Activated T-helper 1 cell treated with anti-CD3 and anti-CD28 coated beads, Interleukin-12 subunit alpha, Interleukin-12 subunit beta, Interleukin-2, Interleukin-4 antibody, amounts not matched to agents 30 ng/mL and 10 ng/mL and 1 ng/mL, durations not matched to agents 14 hours and 24 hours and 36 hours (primary cell): Measurements from ENCODE around the gene GPR137B. TPM values are rescaled to one million over a fixed set of nuclear protein-coding genes. Genes with fewer than 3 reads are reported as not detected.

Experiments used
- DNase-seq: peaks from one replicate; pipeline ENCODE4 v3.0.0; 2021; ENCODE audit warnings: low spot score
- H3K27ac Mint-ChIP-seq: one replicate; pipeline ENCODE4 v1.8.0; 2021; ENCODE audit warnings: mild to moderate bottlenecking, mixed read lengths
- H3K27me3 Mint-ChIP-seq: one replicate; pipeline ENCODE4 v1.8.0; 2022; ENCODE audit warnings: mild to moderate bottlenecking, moderate library complexity, mixed read lengths; ENCODE audit not compliant: insufficient read depth
- H3K36me3 Mint-ChIP-seq: one replicate; pipeline ENCODE4 v1.8.0; 2021; ENCODE audit warnings: low read depth, mixed read lengths
- H3K4me1 Mint-ChIP-seq: one replicate; pipeline ENCODE4 v1.8.0; 2021; ENCODE audit warnings: low read depth, mixed read lengths
- H3K4me3 Mint-ChIP-seq: one replicate; pipeline ENCODE4 v1.8.0; 2021; ENCODE audit warnings: mild to moderate bottlenecking, moderate library complexity, mixed read lengths
- H3K9me3 Mint-ChIP-seq: one replicate; pipeline ENCODE4 v1.8.0; 2021; ENCODE audit warnings: mixed read lengths
- intact Hi-C: fragments of 100-400 bp; cut with micrococcal nuclease; formaldehyde crosslinking; loops from one replicate; pipeline ENCODE4 v1.15.1; 2024
- total RNA-seq: library from RNA; stranded (reverse); gene quantifications from 2 replicates; pipeline ENCODE4 v1.2.3, GENCODE V29; 2022

The GPR137B gene
- total RNA-seq, 1 donor from 2014 or later = 9.2 TPM

DNA sequence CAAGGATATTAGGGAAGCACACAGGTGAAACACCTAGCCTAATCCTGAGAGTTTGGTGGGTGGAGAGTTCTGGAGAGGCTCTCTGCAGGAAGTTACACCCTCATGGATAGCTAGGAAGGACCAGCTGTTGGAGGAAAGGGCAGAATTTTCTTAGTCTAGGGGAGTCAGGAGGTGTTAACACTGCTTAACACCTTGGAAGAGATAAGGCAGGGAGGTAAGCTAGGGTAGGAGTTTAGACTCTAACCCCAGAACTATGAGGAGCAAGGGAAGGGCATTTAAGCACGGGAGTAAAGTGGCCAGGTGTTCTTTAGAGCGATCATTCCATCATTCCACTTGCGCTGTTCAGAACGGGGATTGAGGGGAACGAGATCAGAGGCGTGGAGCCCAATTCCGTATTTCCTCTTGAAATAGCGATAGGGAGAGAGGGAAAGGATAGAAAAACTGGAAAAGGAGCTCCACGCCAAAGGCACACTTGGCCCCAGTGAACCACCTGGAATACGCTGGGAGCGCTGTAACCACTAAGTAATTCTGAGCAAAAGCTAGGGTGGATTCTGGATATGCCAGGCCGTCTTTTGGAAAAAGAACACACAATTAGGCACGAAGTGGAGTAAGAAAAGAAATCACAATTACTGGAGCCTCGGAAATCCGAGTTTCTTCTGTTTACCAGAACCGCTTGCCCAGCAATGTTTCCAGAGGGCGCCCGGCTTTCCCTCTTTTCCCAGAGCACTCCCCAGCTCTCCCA, 1.5 kb upstream of the GPR137B start:
- peaks cover 25% of the 10 kb centered on the region for H3K4me1 Mint-ChIP-seq
- no peak for DNase-seq
- H3K36me3 Mint-ChIP-seq = peaks cover 4% of the 10 kb centered on the region
- peak overlapping the region; percentile 89 for H3K4me3 Mint-ChIP-seq
- no peak overlapping the region for H3K27ac Mint-ChIP-seq
- H3K27me3 Mint-ChIP-seq = peaks cover 51% of the 10 kb centered on the region
- intact Hi-C loops = loop anchor here (5.0 kb wide), 1 partner anchor 71 kb away; no protein-coding TSS in a partner anchor
- no peaks in the 10 kb centered on the region for H3K9me3 Mint-ChIP-seq

DNA sequence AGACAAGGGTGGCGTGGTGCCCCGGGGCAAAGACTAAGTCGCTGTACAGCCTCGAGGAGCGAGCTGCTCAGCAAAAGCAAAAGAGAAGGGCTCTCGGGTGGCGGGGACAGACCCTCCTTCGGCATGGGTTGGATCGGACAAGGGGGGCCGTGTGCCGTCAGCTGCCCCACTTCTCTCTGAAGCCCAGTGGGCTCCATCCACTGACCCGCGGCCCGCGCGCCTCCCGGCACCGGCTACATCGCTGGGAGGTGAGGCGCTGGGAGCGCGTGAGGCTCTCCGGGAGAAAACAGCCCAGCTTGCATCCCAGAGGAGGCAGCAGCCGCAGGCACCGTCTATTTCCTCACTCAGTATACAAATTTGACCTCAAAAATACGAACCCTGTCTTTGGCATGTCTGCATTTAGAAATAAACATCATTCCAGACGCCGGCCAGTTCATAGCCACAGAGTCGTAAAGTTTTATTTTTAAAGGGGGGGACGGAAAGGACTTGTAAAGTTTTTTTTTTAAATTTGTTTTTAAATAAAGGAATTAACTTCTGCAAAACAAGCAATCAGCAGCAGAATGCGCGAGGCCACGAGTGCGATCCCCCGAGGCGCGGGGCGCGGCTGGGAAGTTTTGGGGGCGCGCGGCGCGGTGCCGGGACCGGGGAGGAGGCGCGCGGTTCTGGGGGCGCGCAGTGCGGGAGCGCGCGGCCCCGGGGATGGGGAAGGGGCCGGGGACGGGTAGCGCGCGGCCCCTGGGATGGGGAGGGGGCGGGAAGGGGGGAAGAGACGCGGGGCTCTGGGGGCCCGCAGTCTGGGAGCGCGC, 689 bp upstream of the GPR137B start:
- Mint-ChIP-seq H3K4me1 (peaks cover 25% of the 10 kb centered on the region), H3K36me3 (peaks cover 4% of the 10 kb centered on the region), H3K4me3 (peak overlapping the region; percentile 89), H3K27ac (peak overlapping the region; percentile 72), H3K9me3 (no peaks in the 10 kb centered on the region), H3K27me3 (peaks cover 47% of the 10 kb centered on the region)
- DNase-seq = no peak
- intact Hi-C loops = loop anchor here (1.0 to 5.0 kb wide), 7 partner anchors 33 to 1769 kb away; partner anchors contain the start of genes COA6, EDARADD and LGALS8

DNA sequence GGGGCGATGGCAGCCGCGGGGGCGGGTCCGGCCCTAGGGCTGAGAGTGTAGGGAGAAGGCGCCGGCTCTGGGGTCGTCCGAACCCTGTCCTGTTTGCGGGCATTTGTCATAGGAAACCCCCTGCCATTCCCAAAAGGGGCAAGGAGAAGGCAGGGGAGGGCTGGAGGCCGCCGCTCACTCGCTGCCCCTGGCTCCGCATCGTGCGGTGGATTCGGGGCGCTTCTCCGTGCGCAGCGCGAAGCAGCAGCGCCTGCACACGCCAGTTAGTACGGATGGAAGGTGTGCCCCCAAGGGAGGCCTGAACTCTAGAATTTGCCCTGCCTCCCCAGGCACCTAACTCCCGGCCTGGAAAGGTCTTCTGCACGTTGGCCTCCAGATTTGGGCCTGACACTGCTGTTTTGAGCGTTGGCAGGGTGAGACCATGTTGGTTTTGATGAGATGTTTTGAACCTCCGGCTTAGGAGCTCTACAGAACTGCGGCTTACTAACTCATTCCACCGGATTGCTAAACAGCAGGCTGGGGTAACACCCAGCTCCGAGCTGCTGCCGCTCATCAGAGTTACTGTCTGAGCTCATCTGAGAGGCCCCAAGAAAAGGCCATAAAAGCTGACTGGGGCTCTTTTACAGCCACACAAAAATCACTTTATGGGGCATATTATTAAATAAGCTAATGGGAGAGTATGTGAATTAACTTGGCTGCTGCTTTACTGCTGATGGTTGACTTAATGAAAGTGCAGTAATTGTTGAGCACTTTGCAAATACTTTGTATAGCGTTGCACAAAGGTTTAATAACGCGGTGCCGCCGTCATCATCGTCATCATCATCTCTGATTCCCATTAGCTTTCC, 987 bp downstream of the GPR137B start:
- Mint-ChIP-seq H3K36me3 (peaks cover 4% of the 10 kb centered on the region), H3K27me3 (peaks cover 39% of the 10 kb centered on the region), H3K9me3 (no peaks in the 10 kb centered on the region), H3K4me1 (peaks cover 25% of the 10 kb centered on the region), H3K4me3 (peak overlapping the region; percentile 91), H3K27ac (peak overlapping the region; percentile 72)
- intact Hi-C loops = loop anchor here (1.0 to 5.0 kb wide), 5 partner anchors 21 to 1771 kb away; partner anchors contain the start of genes COA6 and LGALS8
- no peak for DNase-seq

- Mint-ChIP-seq H3K27me3 (peaks cover 32% of the 10 kb centered on the region), H3K9me3 (no peaks in the 10 kb centered on the region), H3K4me3 (peak overlapping the region; percentile 91), H3K36me3 (peaks cover 4% of the 10 kb centered on the region), H3K27ac (no peak overlapping the region), H3K4me1 (peaks cover 25% of the 10 kb centered on the region)
- intact Hi-C loops = loop anchor here (5.0 kb wide), 1 partner anchor 68 kb away; no protein-coding TSS in a partner anchor
- no peak for DNase-seq
These were observed 1.7 kb downstream of the GPR137B start for GRCh38 chr1:236144033-236144432.

GRCh38 chr1:236144446-236145150, 2.3 kb downstream of the GPR137B start:
- no peak overlapping the region for H3K27ac Mint-ChIP-seq
- intact Hi-C loops = loop anchor here (5.0 kb wide), 1 partner anchor 68 kb away; no protein-coding TSS in a partner anchor
- H3K9me3 Mint-ChIP-seq = no peaks in the 10 kb centered on the region
- peaks cover 25% of the 10 kb centered on the region for H3K4me1 Mint-ChIP-seq
- H3K36me3 Mint-ChIP-seq = peaks cover 4% of the 10 kb centered on the region
- no peak for DNase-seq
- H3K27me3 Mint-ChIP-seq = peaks cover 27% of the 10 kb centered on the region
- no peak overlapping the region for H3K4me3 Mint-ChIP-seq

DNA sequence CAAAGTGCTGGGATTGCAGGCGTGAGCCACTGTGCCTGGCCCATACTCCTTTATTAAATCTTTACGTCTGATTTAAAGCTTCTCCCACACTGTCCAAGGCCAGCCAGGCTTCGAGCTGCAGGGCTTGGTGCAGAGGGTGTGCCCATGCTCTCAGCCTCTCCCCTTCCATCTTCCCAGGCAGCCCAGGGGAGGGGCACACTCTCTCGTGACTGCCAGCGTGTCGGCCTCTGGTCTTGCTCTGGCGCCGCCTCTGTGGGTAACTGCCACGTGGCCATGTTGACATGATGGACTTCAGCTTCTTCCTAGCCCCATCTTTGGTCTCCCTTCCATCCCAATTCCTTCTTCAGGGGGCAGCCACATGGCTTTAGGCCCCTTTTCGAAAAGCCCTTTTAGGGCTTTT, 4.7 kb downstream of the GPR137B start:
- Mint-ChIP-seq H3K9me3 (no peaks in the 10 kb centered on the region), H3K4me3 (no peak overlapping the region), H3K27ac (no peak overlapping the region), H3K4me1 (peaks cover 19% of the 10 kb centered on the region), H3K27me3 (peaks cover 8% of the 10 kb centered on the region), H3K36me3 (peaks cover 4% of the 10 kb centered on the region)
- no peak for DNase-seq
- intact Hi-C loops = no loop called here

DNA sequence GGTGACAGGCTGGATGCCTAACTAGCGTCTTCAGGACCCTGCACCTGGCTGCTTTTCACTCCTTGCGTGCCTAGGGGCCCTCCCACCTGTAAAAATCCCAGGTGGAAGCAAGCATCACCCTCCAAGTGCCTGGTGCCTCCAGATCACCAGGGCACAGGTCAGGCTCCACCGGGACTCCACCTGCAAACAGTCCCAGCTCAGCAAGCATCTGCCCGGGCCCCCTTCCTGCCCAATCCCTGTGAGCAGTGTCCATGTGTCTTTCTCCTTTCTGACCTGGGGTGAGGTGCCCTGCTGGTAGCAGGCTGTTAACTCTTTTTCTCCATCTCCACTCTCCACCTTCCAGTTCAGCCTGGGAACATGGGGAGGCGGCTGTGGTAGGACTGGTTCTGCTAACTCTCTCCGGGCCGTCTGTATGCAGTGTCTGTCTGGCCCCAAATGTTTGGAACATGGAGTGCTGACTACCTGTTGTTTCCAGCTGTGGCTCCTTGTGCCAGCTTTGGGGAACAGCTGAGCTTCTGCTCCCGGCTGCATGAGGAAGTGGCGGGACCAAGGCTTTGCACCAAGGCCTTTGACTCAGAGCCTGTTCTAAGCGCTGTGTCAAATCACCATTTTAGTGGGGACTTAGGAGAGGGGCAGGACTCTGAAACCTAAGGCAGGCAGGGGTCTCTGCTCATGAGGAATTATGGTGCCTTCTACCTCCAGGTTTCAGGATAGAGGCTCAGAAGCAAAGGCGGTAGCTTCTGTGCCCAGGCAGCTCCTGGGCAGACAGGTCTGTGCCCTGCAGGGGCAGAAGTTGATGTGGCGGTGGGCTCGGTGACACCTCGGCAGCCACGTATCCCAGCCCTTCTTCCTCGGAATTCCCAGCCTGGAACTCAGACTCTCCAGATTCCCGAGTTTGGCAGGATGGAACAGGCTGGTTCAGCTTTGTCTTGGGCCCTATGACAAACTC, 5.5 kb downstream of the GPR137B start:
- DNase-seq = no peak
- Mint-ChIP-seq H3K36me3 (peaks cover 4% of the 10 kb centered on the region), H3K4me1 (peaks cover 19% of the 10 kb centered on the region), H3K27ac (no peak overlapping the region), H3K4me3 (no peak overlapping the region), H3K9me3 (no peaks in the 10 kb centered on the region), H3K27me3 (peaks cover 6% of the 10 kb centered on the region)
- intact Hi-C loops = no loop called here

DNA sequence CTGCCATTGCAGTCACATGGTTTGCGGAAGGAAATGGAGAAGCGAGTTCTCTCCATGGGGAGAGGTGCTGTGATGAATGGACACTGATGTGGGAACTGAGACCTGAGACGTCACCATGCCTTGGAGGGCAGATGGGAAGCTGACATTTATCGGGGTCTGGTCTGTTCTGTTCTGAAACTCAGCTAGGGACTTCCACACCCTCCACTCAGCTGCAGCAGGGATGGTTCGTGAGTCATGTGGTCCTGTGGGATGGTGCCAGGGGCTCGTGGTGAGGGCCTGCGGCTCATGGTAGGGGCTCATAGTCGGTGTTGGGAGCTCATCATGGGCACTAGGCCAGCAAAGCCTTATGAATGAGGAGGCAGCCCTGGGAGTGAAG, 6.1 kb downstream of the GPR137B start:
- H3K9me3 Mint-ChIP-seq = no peaks in the 10 kb centered on the region
- intact Hi-C loops = no loop called here
- DNase-seq = no peak
- peaks cover 4% of the 10 kb centered on the region for H3K27me3 Mint-ChIP-seq
- H3K4me3 Mint-ChIP-seq = no peak overlapping the region
- H3K4me1 Mint-ChIP-seq = peaks cover 16% of the 10 kb centered on the region
- H3K36me3 Mint-ChIP-seq = peaks cover 3% of the 10 kb centered on the region
- no peak overlapping the region for H3K27ac Mint-ChIP-seq

DNA sequence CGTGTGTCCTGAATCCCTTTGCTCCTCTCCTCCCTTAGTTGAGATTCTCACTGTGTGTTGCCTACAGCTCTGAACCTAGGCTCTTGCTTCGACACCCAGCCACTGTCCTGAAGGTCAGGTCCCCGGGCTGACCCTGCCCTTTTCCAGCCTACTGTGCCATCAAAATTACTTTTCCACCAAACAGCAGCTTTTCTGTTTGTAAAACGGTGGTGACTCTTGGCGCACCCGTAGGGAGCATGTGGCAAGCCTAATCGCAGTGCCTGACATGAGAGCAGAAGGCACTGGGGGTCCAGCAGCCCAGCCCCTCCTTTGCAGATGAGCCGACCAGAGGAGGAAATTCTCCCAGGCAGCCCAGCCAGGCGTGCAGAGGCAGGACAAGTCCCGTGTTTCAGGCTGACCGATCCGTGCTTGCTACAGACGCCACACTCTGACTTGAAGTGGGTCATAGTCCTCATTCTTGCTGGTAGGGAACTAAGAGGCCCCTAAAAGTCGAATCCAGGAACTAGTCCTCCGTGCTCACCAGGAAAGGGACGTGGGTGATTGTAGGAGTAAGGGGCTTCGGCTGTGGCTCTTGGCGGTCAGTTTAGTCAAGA, 6.8 kb downstream of the GPR137B start:
- H3K4me1 Mint-ChIP-seq = peaks cover 10% of the 10 kb centered on the region
- H3K27ac Mint-ChIP-seq = no peak overlapping the region
- H3K9me3 Mint-ChIP-seq = no peaks in the 10 kb centered on the region
- no peaks in the 10 kb centered on the region for H3K36me3 Mint-ChIP-seq
- DNase-seq = no peak
- intact Hi-C loops = no loop called here
- no peaks in the 10 kb centered on the region for H3K27me3 Mint-ChIP-seq
- H3K4me3 Mint-ChIP-seq = no peak overlapping the region

DNA sequence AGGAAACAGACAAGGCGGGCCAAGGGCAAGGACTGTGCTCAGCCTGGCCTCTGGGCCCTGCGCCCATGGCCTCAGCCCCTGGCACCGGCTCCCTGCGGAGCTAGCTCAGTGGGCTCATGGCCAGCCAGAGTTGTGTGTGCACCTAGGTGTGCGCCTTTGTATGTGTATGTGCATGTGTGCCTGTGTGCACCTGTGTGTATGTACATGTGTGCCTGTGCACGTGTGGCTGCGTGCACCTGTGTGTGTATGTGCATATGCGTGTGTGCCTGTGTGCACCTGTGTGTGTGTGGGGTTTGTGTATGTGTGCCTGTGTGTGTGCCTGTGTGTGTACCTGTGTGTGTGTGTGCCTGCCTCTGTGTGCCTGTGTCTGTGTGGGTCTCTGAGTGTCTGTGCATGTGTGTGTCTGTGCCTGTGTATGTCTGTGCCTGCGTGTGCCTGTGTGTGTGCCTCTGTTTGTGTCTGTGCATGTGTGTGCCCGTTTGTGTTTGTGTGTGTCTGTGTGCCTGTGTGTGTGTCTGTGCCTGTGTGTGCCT, 7.4 kb downstream of the GPR137B start:
- Mint-ChIP-seq H3K4me1 (peaks cover 3% of the 10 kb centered on the region), H3K27me3 (no peaks in the 10 kb centered on the region), H3K27ac (no peak overlapping the region), H3K36me3 (no peaks in the 10 kb centered on the region), H3K9me3 (no peaks in the 10 kb centered on the region), H3K4me3 (no peak overlapping the region)
- intact Hi-C loops = no loop called here
- no peak for DNase-seq
